Natural killer cell (primary cell): ENCODE results near the gene PCID2. TPM values are rescaled to one million over a fixed set of nuclear protein-coding genes. Genes with fewer than 3 reads are reported as not detected.
A peak's percentile ranks its signal among the peaks of the same experiment; 100 is the strongest.

Experiments
- ATAC-seq, 3 donors: fragments of 150-1000 bp in 2 of 3; fragments of 200-7000 bp in 1 of 3; cut with Tn5 transposase; 1 replicate in 1 of 3; 2 replicates in 2 of 3; pipeline ENCODE4 v1.10.0; 2021; ENCODE audit warnings: mild to moderate bottlenecking in 2 of 3, moderate library complexity in 2 of 3
- DNase-seq, 2 donors: peaks; one replicate each; pipeline versions ENCODE4 v3.0.0 to v3.0.0-alpha.2; 2013 to 2021; ENCODE audit warnings: mixed read lengths in 1 of 2
- H3K27ac ChIP-seq: one replicate; pipeline ENCODE4 v1.5.1; 2013; ENCODE audit warnings: mild to moderate bottlenecking, low read length
- H3K27me3 ChIP-seq: one replicate; pipeline ENCODE4 v1.6.1; 2013; ENCODE audit warnings: low read length; ENCODE audit not compliant: control insufficient read depth, insufficient read depth
- H3K36me3 ChIP-seq: one replicate; pipeline ENCODE4 v1.6.1; 2013; ENCODE audit warnings: low read length; ENCODE audit not compliant: control insufficient read depth, insufficient read depth
- H3K4me1 ChIP-seq: one replicate; pipeline ENCODE4 v1.6.1; 2013; ENCODE audit warnings: low read length; ENCODE audit not compliant: control insufficient read depth, insufficient read depth
- H3K4me3 ChIP-seq: one replicate; pipeline ENCODE4 v1.5.1; 2013; ENCODE audit warnings: low read length
- H3K9me3 ChIP-seq: one replicate; pipeline ENCODE4 v1.6.1; 2013; ENCODE audit warnings: low read length; ENCODE audit not compliant: control insufficient read depth, insufficient read depth
- H3K27ac Mint-ChIP-seq, 2 donors: one replicate each; pipeline ENCODE4 v1.8.0; 2022; ENCODE audit warnings: mild to moderate bottlenecking in 2 of 2, mixed read lengths in 2 of 2, moderate library complexity in 1 of 2
- H3K27me3 Mint-ChIP-seq, 2 donors: one replicate each; pipeline ENCODE4 v1.8.0; 2022; ENCODE audit warnings: low read depth in 2 of 2, mixed read lengths in 2 of 2
- H3K36me3 Mint-ChIP-seq: one replicate; pipeline ENCODE4 v1.8.0; 2022; ENCODE audit warnings: mixed read lengths
- H3K4me1 Mint-ChIP-seq, 2 donors: one replicate each; pipeline ENCODE4 v1.8.0; 2022; ENCODE audit warnings: mixed read lengths in 2 of 2
- H3K4me3 Mint-ChIP-seq: one replicate; pipeline ENCODE4 v1.8.0; 2022; ENCODE audit warnings: mild to moderate bottlenecking, moderate library complexity, mixed read lengths
- H3K9me3 Mint-ChIP-seq, 2 donors: one replicate each; pipeline ENCODE4 v1.8.0; 2022; ENCODE audit warnings: mixed read lengths in 2 of 2
- WGBS: methylation state at CpG from one replicate; pipeline ENCODE4 v1.1.7; 2013; ENCODE audit warnings: missing lambda C conversion rate; ENCODE audit not compliant: insufficient coverage; 5-methylcytosine and 5-hydroxymethylcytosine counted together
- intact Hi-C: fragments of 100-400 bp; cut with micrococcal nuclease; formaldehyde crosslinking; loops from one replicate; pipeline ENCODE4 v1.14.2; 2022
- total RNA-seq, 4 donors: library from RNA; stranded (reverse); fragments of 120-200 nt in 1 of 4; gene quantifications; one replicate each; pipeline versions ENCODE4 v1.2.3 to v1.2.4, GENCODE V29; 2013 to 2022
- TF ChIP-seq, protein P1 (sequence below): fragments of 200-600 bp; IDR thresholded peaks from one replicate; pipeline ENCODE4 v1.8.0; 2022; ENCODE audit warnings: antibody characterized with exemption

Gene PCID2
- total RNA-seq, 3 donors from 2014 or later (not counting 1 experiment from before 2014, with no cell fraction given), result 26.4 to 68.9 (median 42.3) TPM

DNA sequence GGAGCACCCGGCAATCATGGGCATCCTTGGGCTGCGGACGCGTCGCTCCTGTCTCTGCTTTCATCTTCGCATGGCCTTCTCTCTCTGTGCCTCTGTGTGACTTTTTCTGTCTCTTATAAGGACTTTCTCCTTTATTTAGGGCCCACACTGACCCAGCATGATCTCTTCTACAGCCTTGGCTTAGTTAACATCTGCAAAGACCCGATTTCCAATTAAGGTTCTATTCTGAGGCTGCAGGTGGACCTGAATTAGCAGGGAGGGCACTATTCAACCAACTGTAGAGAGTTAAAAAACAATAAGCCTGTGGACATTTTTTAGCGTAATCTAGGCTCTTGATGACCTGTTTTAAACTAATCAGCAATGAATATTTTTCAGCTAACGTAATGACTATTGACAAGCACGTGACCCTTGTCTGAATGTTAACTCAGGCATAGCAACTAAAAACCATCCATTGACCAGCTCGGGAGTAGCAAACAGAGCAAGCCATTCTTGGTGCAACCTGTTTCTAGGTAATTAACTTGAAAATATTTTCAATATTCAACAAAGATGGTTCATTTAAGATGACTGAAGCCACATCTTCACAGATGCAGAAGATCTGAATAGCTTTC, 70.7 kb downstream of the PCID2 start:
- WGBS, result 92% methylated on average over 11 of the region's 11 CpGs
- Mint-ChIP-seq H3K27me3 (peaks cover 5 to 12% of the 10 kb centered on the region in 2 donors), H3K27ac (no peak overlapping the region), H3K9me3 (no peaks in the 10 kb centered on the region), H3K4me3 (no peak overlapping the region), H3K4me1 (no peaks in the 10 kb centered on the region), H3K36me3 (no peaks in the 10 kb centered on the region)
- TF ChIP-seq, protein P1, sequence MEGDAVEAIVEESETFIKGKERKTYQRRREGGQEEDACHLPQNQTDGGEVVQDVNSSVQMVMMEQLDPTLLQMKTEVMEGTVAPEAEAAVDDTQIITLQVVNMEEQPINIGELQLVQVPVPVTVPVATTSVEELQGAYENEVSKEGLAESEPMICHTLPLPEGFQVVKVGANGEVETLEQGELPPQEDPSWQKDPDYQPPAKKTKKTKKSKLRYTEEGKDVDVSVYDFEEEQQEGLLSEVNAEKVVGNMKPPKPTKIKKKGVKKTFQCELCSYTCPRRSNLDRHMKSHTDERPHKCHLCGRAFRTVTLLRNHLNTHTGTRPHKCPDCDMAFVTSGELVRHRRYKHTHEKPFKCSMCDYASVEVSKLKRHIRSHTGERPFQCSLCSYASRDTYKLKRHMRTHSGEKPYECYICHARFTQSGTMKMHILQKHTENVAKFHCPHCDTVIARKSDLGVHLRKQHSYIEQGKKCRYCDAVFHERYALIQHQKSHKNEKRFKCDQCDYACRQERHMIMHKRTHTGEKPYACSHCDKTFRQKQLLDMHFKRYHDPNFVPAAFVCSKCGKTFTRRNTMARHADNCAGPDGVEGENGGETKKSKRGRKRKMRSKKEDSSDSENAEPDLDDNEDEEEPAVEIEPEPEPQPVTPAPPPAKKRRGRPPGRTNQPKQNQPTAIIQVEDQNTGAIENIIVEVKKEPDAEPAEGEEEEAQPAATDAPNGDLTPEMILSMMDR, result no peak
- DNase-seq (no peak), ATAC-seq (no peak)
- Histone ChIP-seq H3K27ac (no peak overlapping the region), H3K27me3 (no peaks in the 10 kb centered on the region), H3K4me1 (no peaks in the 10 kb centered on the region), H3K9me3 (no peaks in the 10 kb centered on the region), H3K36me3 (no peaks in the 10 kb centered on the region), H3K4me3 (no peak overlapping the region)
- intact Hi-C loops, result no loop called here

DNA sequence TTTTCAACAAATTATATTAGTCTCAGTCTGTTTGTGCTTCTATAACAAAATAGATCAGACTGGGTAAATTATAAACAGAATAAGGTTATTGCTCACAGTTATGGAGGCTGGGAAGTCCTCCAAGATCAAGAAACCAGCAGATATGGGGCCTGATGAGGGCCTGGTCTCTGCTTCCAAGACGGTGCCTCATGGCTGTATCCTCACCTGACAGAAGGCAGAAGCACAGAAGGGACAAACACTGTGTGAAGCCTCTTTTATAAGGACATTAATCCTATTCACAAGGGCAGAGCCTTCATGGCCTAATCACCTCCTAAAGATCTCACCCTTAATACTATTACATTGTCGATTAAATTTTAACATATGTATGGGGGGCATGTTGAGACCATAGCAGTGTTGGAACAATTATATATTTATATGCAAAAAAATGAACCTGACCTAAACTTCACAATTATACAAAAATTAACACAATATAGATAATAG, 73.1 kb downstream of the PCID2 start:
- DNase-seq, result no peak
- Mint-ChIP-seq H3K36me3 (no peaks in the 10 kb centered on the region), H3K4me1 (no peaks in the 10 kb centered on the region), H3K4me3 (no peak overlapping the region), H3K27me3 (peaks cover 11 to 18% of the 10 kb centered on the region in 2 donors), H3K9me3 (no peaks in the 10 kb centered on the region), H3K27ac (no peak overlapping the region)
- Histone ChIP-seq H3K36me3 (no peaks in the 10 kb centered on the region), H3K4me3 (no peak overlapping the region), H3K27me3 (peaks cover 4% of the 10 kb centered on the region), H3K9me3 (no peaks in the 10 kb centered on the region), H3K27ac (no peak overlapping the region), H3K4me1 (no peaks in the 10 kb centered on the region)
- 94% methylated on average over 1 of the region's 2 CpGs for WGBS
- TF ChIP-seq, protein P1, result no peak
- intact Hi-C loops, result no loop called here
- no peak for ATAC-seq

DNA sequence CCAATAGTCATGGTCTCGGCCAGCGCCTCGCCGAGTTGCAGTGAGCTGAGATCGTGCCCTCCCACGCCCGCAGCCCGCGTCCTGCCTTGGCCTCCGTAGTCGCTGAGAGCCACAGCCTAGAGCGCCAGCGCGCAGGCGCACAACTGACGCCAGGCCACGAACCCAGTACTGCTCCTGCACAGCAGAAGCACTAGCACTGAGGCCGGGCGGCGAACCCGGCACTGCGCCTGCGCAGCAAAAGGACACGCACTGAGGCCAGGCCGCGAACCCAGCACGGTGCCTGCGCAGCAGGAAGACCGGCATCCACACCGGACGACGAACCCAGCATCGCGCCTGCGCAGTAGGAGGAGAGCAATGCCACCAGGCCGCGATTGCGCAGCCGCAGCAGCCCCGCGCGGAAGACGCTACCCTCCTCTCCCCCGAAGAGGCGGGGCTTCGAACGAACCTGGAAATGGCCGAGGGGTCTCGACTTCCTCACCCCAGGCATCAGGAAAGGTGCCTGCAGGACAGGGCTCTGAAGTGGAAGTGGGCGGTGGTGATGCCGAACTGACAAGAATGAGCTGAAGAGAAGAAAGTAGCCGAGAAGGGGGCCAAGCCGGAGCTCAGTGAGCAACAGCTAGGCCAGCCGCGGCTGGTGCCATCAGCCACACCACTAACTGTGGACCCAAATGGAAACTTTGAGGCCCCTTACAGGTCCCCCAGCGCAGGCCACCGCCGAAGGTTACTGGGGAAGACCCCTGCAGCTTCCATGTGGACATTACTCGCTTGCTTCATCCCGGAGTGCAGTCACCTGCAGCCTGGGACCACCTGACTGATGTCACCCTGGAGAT, 78.3 kb downstream of the PCID2 start:
- H3K4me1 Mint-ChIP-seq, result peaks cover 5% of the 10 kb centered on the region in 2 donors
- H3K9me3 ChIP-seq, result peaks cover 3% of the 10 kb centered on the region
- no peaks in the 10 kb centered on the region for H3K9me3 Mint-ChIP-seq
- H3K27me3 Mint-ChIP-seq, result peaks cover 31 to 41% of the 10 kb centered on the region in 2 donors
- no peak overlapping the region for H3K27ac Mint-ChIP-seq
- peak overlapping the region; percentile 26 for H3K4me3 ChIP-seq
- TF ChIP-seq, protein P1, result no peak
- H3K4me1 ChIP-seq, result peaks cover 9% of the 10 kb centered on the region
- WGBS, result 41% methylated on average over 60 of the region's 60 CpGs
- intact Hi-C loops, result no loop called here
- peaks cover 8% of the 10 kb centered on the region for H3K27me3 ChIP-seq
- no peaks in the 10 kb centered on the region for H3K36me3 ChIP-seq
- no peak overlapping the region for H3K27ac ChIP-seq
- peak in 2 of 3 donors; percentile 69 to 77 for ATAC-seq
- DNase-seq, result peak in 1 of 2 donors; percentile 39
- H3K36me3 Mint-ChIP-seq, result no peaks in the 10 kb centered on the region
- H3K4me3 Mint-ChIP-seq, result peak overlapping the region; percentile 67
